Right lobe of liver (tissue), 4 donors: ENCODE data around the gene APOBEC3H.

Source experiments
- CTCF ChIP-seq, 4 donors: fragments of 200-600 bp in 3 of 4; fragments of 450-650 bp in 1 of 4; IDR thresholded peaks; one replicate each; pipeline versions ENCODE4 v1.5.1 to v1.8.0; 2016 to 2022; ENCODE audit warnings: antibody characterized with exemption in 4 of 4, mild to moderate bottlenecking in 2 of 4
- POLR2A ChIP-seq: fragments of 450-650 bp; IDR thresholded peaks from one replicate; pipeline ENCODE4 v1.6.1; 2017; ENCODE audit warnings: antibody characterized with exemption, mild to moderate bottlenecking
- donor health status: DM: no; HTN: no; CAD: no.
- donor health status: DM: no; HTN: no; CAD: no.
- donor health status: DM: no; HTN: yes; CAD: no.

- TF ChIP-seq CTCF (IDR thresholded peaks at IDR 0.05) (no peak), POLR2A (no peak)
Measured at GRCh38 chr22:39078329-39078728, 18.7 kb upstream of the APOBEC3H start.
